GM12878 (cell line): Measurements from ENCODE around the gene POLR1G. TPM values are rescaled to one million over a fixed set of nuclear protein-coding genes. Genes with fewer than 3 reads are reported as not detected.

Source experiments
- ATAC-seq: fragments of 200-7000 bp; cut with Tn5 transposase; 3 replicates; pipeline ENCODE4 v1.9.1; 2020; ENCODE audit warnings: mild to moderate bottlenecking, moderate library complexity
- BruUV-seq: library from RNA; stranded (reverse); fragments of 400-500 nt; replicated peaks from 2 replicates; lab custom pipeline; 2021; lab: Mats Ljungman, UMichigan
- CTCF ChIA-PET: fragments of 300-600 bp; sonication (Branson Sonifier 250); formaldehyde crosslinking; extraction: SDS; loops from one replicate; lab custom pipeline; 2021; ENCODE audit warnings: inconsistent platforms; lab: Yijun Ruan, JAX
- POLR2A ChIA-PET: fragments of 350-600 bp; formaldehyde crosslinking; extraction: SDS; loops from one replicate; lab custom pipeline; 2021; ENCODE audit warnings: inconsistent platforms; lab: Charles Lee
- RAD21 ChIA-PET: fragments of 300-600 bp; sonication (Branson Sonifier 250); formaldehyde crosslinking; loops from one replicate; lab custom pipeline; 2023; ENCODE audit warnings: antibody characterized with exemption; ENCODE audit not compliant: unreplicated experiment; lab: Charles Lee
- SMC1A ChIA-PET: fragments of 300-600 bp; sonication (Branson Sonifier 250); formaldehyde crosslinking; loops from one replicate; lab custom pipeline; 2023; ENCODE audit not compliant: unreplicated experiment, uncharacterized antibody; lab: Charles Lee
- DNase-seq: peaks from one replicate; pipeline ENCODE4 v3.0.0-alpha.2; 2011; ENCODE audit warnings: low read depth, low spot score
- FAIRE-seq: peaks from 3 replicates; lab custom pipeline; 2011; peaks lifted over from hg19 to GRCh38; lab: Jason Lieb, UNC
- H2AFZ ChIP-seq: 2 replicates; pipeline ENCODE4 v1.6.0; 2011; ENCODE audit warnings: low read depth, low read length, control low read depth; ENCODE audit not compliant: control insufficient read depth
- H3K27ac ChIP-seq: 2 replicates; pipeline ENCODE4 v1.5.1; 2011; ENCODE audit warnings: control low read depth; ENCODE audit not compliant: control insufficient read depth, insufficient read depth
- H3K27me3 ChIP-seq, 2 experiments: replicated peaks in 1 of 2; 2 replicates each; pipeline versions ENCODE4 v1.6.0 to v1.6.1; 2011; ENCODE audit warnings: low read length in 1 of 2; ENCODE audit not compliant: control insufficient read depth in 2 of 2, insufficient read depth in 2 of 2
- H3K36me3 ChIP-seq, 2 experiments: 2 replicates each; pipeline ENCODE4 v1.5.1; 2011; ENCODE audit warnings: low read length in 1 of 2; ENCODE audit not compliant: control insufficient read depth in 2 of 2, insufficient read depth in 2 of 2
- H3K4me1 ChIP-seq: 2 replicates; pipeline ENCODE4 v1.6.1; 2011; ENCODE audit warnings: mild to moderate bottlenecking, low read length, moderate library complexity, mixed read lengths; ENCODE audit not compliant: control insufficient read depth, insufficient read depth
- H3K4me2 ChIP-seq: 2 replicates; pipeline ENCODE4 v1.6.0; 2011; ENCODE audit warnings: control low read depth; ENCODE audit not compliant: control insufficient read depth, insufficient read depth
- H3K4me3 ChIP-seq: fragments of 200-600 bp; sonication (generic); 2 replicates; pipeline ENCODE4 v1.5.1; 2016
- H3K79me2 ChIP-seq: 2 replicates; pipeline ENCODE4 v1.6.0; 2011; ENCODE audit warnings: low read length; ENCODE audit not compliant: control insufficient read depth, insufficient read depth
- H3K9ac ChIP-seq: 2 replicates; pipeline ENCODE4 v1.8.0; 2011; ENCODE audit warnings: low read length, control low read depth, mixed read lengths; ENCODE audit not compliant: control insufficient read depth, insufficient read depth
- H3K9me3 ChIP-seq: replicated peaks from 3 replicates; pipeline ENCODE4 v1.5.1; 2011; ENCODE audit warnings: mild to moderate bottlenecking, low read length; ENCODE audit not compliant: control insufficient read depth, insufficient read depth
- H4K20me1 ChIP-seq: 2 replicates; pipeline ENCODE4 v1.6.0; 2011; ENCODE audit not compliant: control insufficient read depth, insufficient read depth
- BCL3 ChIP-seq: IDR thresholded peaks from 2 replicates; pipeline ENCODE4 v1.6.1; 2011; ENCODE audit warnings: borderline replicate concordance, low read depth, mild to moderate bottlenecking, moderate library complexity, low read length; ENCODE audit not compliant: insufficient read depth, poor library complexity, severe bottlenecking
- CBFB ChIP-seq: IDR thresholded peaks from 2 replicates; pipeline ENCODE4 v1.6.1; 2016; ENCODE audit warnings: antibody characterized with exemption, low read depth
- CREB1 ChIP-seq: IDR thresholded peaks from 2 replicates; pipeline ENCODE4 v1.6.1; 2012; ENCODE audit warnings: low read depth, mild to moderate bottlenecking, inconsistent platforms
- CREM ChIP-seq: IDR thresholded peaks from 2 replicates; pipeline ENCODE4 v1.6.1; 2014; ENCODE audit warnings: antibody characterized with exemption, low read depth
- EED ChIP-seq: sonication (generic); IDR thresholded peaks from 2 replicates; pipeline ENCODE4 v1.6.1; 2016; ENCODE audit warnings: antibody characterized with exemption, low read depth
- GATAD2B ChIP-seq: fragments of 450-650 bp; conservative IDR thresholded peaks from 2 replicates; pipeline ENCODE4 v1.6.1; 2017; ENCODE audit warnings: low read depth, mild to moderate bottlenecking, moderate library complexity
- IRF3 ChIP-seq: fragments of 450-650 bp; IDR thresholded peaks from 2 replicates; pipeline ENCODE4 v1.6.1; 2014; ENCODE audit warnings: mild to moderate bottlenecking
- IRF4 ChIP-seq: IDR thresholded peaks from 2 replicates; pipeline ENCODE4 v1.6.1; 2011; ENCODE audit warnings: low read depth, low read length
- LARP7 ChIP-seq: fragments of 450-650 bp; IDR thresholded peaks from 2 replicates; pipeline ENCODE4 v1.6.1; 2017; ENCODE audit warnings: mild to moderate bottlenecking
- NR2C1 ChIP-seq: fragments of 450-650 bp; IDR thresholded peaks from 2 replicates; pipeline ENCODE4 v1.6.1; 2017; ENCODE audit warnings: antibody characterized with exemption, mild to moderate bottlenecking, moderate library complexity
- PBX3 ChIP-seq: IDR thresholded peaks from 2 replicates; pipeline ENCODE4 v1.6.1; 2011; ENCODE audit warnings: mild to moderate bottlenecking, low read depth, low read length, moderate library complexity; ENCODE audit not compliant: insufficient replicate concordance
- TARDBP ChIP-seq: IDR thresholded peaks from 2 replicates; pipeline ENCODE4 v1.6.1; 2016; ENCODE audit warnings: borderline replicate concordance
- ZNF592 ChIP-seq: fragments of 450-650 bp; IDR thresholded peaks from 2 replicates; pipeline ENCODE4 v1.6.1; 2017; ENCODE audit warnings: mild to moderate bottlenecking, moderate library complexity
- ZNF622 ChIP-seq: fragments of 450-650 bp; IDR thresholded peaks from 2 replicates; pipeline ENCODE4 v1.6.1; 2017; ENCODE audit warnings: mild to moderate bottlenecking, inconsistent platforms
- WGBS: methylation state at CpG from one replicate; pipeline ENCODE4 v1.1.6; 2016; ENCODE audit warnings: low lambda C conversion rate; ENCODE audit not compliant: insufficient replicate concordance, insufficient coverage; ENCODE audit errors: missing lambda C conversion rate; 5-methylcytosine and 5-hydroxymethylcytosine counted together
- in situ Hi-C: fragments of 300-500 bp; cut with MboI; formaldehyde crosslinking; loops from 9 replicates; pipeline ENCODE4 v1.14.3; 2018; ENCODE audit warnings: mixed read lengths
- intact Hi-C: fragments of 100-400 bp; cut with micrococcal nuclease; formaldehyde crosslinking; loops from one replicate; pipeline ENCODE4 v1.14.2; 2022; ENCODE audit not compliant: unreplicated experiment
- polyA plus RNA-seq, 11 experiments: library from polyadenylated mRNA; depleted of rRNA in 4 of 11; unstranded in 6 of 11; stranded (reverse) in 5 of 11; fragments of >200 nt; fragmentation: Nextera tagmentation in 4 of 11; fragmentation: Illumina TruSeq in 1 of 11; extraction: Ambion mirVana in 4 of 11; extraction: Trizol in 1 of 11; gene quantifications; 1 replicate in 1 of 11; 2 replicates in 10 of 11; pipeline versions ENCODE4 v1.2.1 to v1.2.3, GENCODE V29; 2011 to 2016; ENCODE audit warnings: inconsistent platforms in 2 of 11, missing spikeins in 2 of 11, low read depth in 1 of 11
- total RNA-seq, 4 experiments: library from RNA; depleted of rRNA in 3 of 4; stranded (reverse); fragments of >200 nt in 3 of 4; fragmentation: Illumina TruSeq in 1 of 4; extraction: Trizol in 1 of 4; gene quantifications; 2 replicates each; pipeline versions ENCODE4 v1.2.1 to v1.2.3, GENCODE V29; 2013 to 2021

Gene POLR1G
- total and polyA plus RNA-seq, 10 of the 15 experiments (the other 5 are each of a cell fraction or from before 2014, with no cell fraction given) = 2.0 to 30.9 (median 20.5) TPM

DNA sequence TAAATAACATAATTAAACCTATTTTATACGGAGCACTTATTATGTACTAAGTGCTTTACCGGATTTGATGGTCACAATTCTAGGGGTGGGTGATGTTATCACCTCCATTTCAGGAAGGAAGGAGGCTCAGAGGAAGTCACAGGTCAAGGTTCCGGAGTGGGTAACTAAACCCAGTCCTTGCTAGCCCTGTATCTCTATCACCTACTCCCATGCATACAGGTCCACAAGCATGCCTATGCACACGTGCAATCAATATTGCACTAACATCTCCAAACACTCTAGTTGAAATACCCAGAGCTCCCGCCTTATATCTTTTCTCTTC, 43.5 kb downstream of the POLR1G start (continued):
- no peak for TF ChIP-seq ZNF592
- no peak for TF ChIP-seq IRF3

GRCh38 chr19:45451131-45451849, 44.8 kb downstream of the POLR1G start:
- intact Hi-C loops = loop anchor here (2.0 kb wide), 1 partner anchor 18 kb away; no protein-coding TSS in a partner anchor
- TSS peak; percentile 75 for BruUV-seq
- 0 out of 2 replicates have a peak, but pooled peaks have one; percentile 29 for TF ChIP-seq EED
- no peak for TF ChIP-seq LARP7
- peak; percentile 86 for TF ChIP-seq BCL3
- peak; percentile 7; the same call in 1 of the 2 replicates for TF ChIP-seq CBFB
- 0 out of 2 replicates have a peak, but pooled peaks have one; percentile 58 for TF ChIP-seq GATAD2B
- 0 out of 2 replicates have a peak, but pooled peaks have one; percentile 20 for TF ChIP-seq CREB1
- TF ChIP-seq IRF4 = 0 out of 2 replicates have a peak, but pooled peaks have one; percentile 32
- peak; percentile 1 for TF ChIP-seq PBX3
- TF ChIP-seq NR2C1 = no peak
- no peak for TF ChIP-seq ZNF622
- 0 out of 2 replicates have a peak, but pooled peaks have one; percentile 24 for TF ChIP-seq CREM
- no peak for TF ChIP-seq TARDBP

More at GRCh38 chr19:45451131-45451849, 44.8 kb downstream of the POLR1G start:
- H4K20me1 ChIP-seq = no peaks in the 10 kb centered on the region
- ChIA-PET RAD21 (interaction anchor here (1.4 kb wide), 1 partner anchor 27 kb away, joined by 4 read pairs; no protein-coding TSS in a partner anchor), POLR2A (interaction anchor here (0.9 to 1.3 kb wide), 2 partner anchors 18 to 27 kb away, joined by 3 read pairs; no protein-coding TSS in a partner anchor), CTCF (interaction anchor here (0.9 to 2.1 kb wide), 3 partner anchors 10 to 28 kb away, joined by 3 to 10 read pairs (median 9); no protein-coding TSS in a partner anchor), SMC1A (interaction anchor here (0.7 kb wide), 1 partner anchor 18 kb away, joined by 3 read pairs; no protein-coding TSS in a partner anchor)
- peak overlapping the region; percentile 76 for H3K4me3 ChIP-seq
- no peaks in the 10 kb centered on the region for H3K27me3 ChIP-seq
- in situ Hi-C loops = loop anchor here (25.0 kb wide), 1 partner anchor 1689 kb away; the partner anchor contains the start of gene SMG9
- H3K27ac ChIP-seq = no peak overlapping the region; the same call in 1 of the 2 replicates
- FAIRE-seq = no peak
- peaks cover 3% of the 10 kb centered on the region; the same call in 1 of the 2 replicates for H3K79me2 ChIP-seq
- ATAC-seq = peak; percentile 8
- under 1% methylated on average over 28 of the region's 28 CpGs for WGBS
- peak overlapping the region; percentile 79 for H2AFZ ChIP-seq
- peak overlapping the region; percentile 70 for H3K4me2 ChIP-seq
- H3K4me1 ChIP-seq = peaks cover 39% of the 10 kb centered on the region
- no peak for DNase-seq
- H3K9ac ChIP-seq = no peak overlapping the region
- H3K36me3 ChIP-seq = no peaks in the 10 kb centered on the region
- no peaks in the 10 kb centered on the region for H3K9me3 ChIP-seq
